22Rv1 (cell line): ENCODE data around the gene ARL2BP.

Experiments used
- H3K27ac ChIP-seq: fragments of 450-650 bp; 2 replicates; pipeline ENCODE4 v1.5.1; 2017
- CTCF ChIP-seq: fragments of 450-650 bp; IDR thresholded peaks from 2 replicates; pipeline ENCODE4 v1.5.1; 2017; ENCODE audit warnings: mild to moderate bottlenecking
- ZFX ChIP-seq: fragments of 450-650 bp; IDR thresholded peaks from 2 replicates; pipeline ENCODE4 v1.6.1; 2017; ENCODE audit warnings: antibody characterized with exemption, borderline replicate concordance

The ARL2BP gene

GRCh38 chr16:57252148-57252721 lies 7.2 kb downstream of the ARL2BP start:
- no peak overlapping the region for H3K27ac ChIP-seq
- TF ChIP-seq ZFX = no peak
- TF ChIP-seq CTCF = no peak

DNA sequence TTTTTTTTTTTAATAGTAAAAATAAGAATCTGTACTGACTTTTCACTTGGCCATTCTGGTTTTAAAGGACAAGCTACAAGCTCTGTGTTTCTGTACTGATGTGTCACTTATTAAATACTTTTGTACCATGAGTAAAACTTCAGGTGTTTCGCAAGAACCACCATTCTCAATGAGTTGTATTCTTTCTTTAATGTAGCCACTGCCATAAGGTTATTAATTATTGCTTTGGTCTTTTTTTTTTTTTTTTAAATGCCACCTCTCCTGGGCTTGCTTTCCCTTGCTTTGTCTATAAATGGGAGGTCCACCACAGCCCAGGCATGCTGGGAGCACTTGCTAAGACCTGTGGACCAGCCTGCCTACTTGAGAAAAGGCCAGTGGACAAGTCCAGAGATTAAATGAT lies 8.4 kb downstream of the ARL2BP start:
- H3K27ac ChIP-seq = no peak overlapping the region
- TF ChIP-seq CTCF (no peak), ZFX (no peak)

DNA sequence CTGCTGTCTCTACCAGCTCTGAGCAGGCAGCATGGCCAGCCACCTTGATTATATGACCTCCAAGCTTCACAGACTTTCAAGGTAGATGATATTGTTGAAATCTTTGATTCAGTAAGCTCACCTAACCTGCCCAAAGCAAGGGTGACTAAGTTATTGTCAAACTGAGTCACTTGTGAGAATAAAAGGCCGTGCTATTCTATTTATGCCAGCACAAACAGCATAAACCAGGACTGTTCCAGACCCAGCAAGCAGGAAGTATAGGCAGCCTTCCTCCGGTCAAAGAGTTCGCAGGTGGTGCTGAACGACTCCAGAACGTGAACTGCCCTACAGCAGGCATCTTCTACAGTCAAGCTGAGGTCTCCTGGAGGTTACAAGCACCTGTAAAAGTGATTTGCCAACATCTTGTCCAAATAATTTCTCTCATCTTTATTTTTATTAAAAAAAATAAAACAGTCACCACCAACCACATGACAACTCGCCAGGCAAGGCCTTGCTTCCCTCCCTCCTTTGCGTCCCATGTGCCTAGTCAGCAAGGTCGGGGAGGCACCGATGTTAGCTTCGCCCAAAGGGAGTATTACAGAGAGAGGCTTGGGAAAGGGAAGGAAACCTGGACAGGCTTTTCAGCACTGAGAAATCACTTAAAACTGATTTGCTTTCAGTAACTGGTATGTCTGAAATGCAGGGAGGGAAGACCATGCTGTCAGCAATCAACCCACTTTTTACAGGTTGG lies 10.8 kb downstream of the ARL2BP start:
- TF ChIP-seq CTCF = no peak
- TF ChIP-seq ZFX = no peak
- no peak overlapping the region for H3K27ac ChIP-seq

DNA sequence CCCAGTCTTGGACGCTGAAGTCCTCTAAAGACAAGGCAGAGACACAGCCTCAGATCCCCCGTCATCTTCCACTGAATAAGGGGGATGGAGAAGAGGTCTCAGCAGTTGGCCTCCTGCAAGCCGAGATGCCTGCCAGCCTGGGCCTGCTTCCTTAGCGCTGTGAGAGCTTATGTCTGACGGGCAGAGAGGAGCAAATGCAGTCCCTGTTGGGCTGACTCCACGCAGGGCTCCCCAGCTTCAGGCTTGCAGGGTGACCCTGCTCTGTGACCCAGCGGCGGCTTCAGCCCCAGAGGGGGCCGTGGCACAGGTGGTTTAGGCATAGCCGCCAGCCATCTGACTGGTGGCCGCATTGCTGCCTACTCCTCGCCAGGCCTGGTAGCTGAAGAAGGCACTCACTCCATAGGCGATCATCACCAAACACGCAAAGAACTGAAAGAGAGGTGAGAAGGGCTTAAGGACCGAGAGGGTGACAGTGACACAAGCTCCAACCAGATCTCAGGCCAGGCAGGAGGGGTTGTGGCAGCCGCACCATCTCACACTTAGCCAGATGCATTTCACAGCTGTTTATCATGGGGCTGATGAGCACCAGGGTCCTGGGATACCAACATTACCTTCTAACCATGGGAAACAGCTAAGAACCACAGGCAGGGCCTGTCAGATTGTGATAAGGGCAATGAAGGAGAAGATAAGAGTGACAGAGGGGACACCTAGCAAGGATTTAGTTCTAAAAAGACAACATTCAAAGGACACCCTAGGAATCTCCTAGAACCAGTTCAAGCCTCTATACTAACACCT lies 11.7 kb downstream of the ARL2BP start:
- TF ChIP-seq CTCF (no peak), ZFX (no peak)
- no peak overlapping the region for H3K27ac ChIP-seq

DNA sequence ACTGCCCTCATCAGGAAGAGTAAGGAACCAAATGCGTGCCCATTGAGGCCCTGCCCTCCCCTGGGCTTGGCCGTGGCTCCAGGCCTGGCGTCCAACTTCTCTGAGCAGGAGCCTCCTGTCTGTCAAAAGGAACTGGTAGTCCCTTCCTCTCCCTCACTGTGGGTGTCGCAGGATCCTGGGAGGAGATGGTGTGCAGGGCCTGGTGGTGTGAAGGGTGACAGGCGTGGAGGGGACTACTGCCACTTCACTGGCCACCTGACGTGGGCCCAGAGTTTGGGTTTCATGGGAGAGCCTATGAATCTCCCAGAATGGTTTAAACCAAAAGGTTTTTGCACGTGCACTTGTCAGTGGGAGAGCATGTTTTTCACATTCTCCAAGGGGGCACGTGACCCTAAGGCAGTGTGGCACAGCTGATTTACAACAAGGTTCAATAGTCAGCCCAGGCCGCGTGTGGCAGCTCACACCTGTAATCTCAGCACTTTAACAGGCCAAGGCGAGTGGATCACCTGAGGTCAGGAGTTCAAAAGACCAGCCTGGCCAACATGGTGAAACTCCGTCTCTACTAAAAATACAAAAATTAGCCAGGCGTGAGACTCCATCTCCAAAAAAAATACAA lies 12.5 kb downstream of the ARL2BP start:
- no peak overlapping the region for H3K27ac ChIP-seq
- TF ChIP-seq ZFX = no peak

- no peak for TF ChIP-seq ZFX
- no peak for TF ChIP-seq CTCF
- no peak overlapping the region for H3K27ac ChIP-seq
Observed at GRCh38 chr16:57258226-57258909, 13.3 kb downstream of the ARL2BP start.

DNA sequence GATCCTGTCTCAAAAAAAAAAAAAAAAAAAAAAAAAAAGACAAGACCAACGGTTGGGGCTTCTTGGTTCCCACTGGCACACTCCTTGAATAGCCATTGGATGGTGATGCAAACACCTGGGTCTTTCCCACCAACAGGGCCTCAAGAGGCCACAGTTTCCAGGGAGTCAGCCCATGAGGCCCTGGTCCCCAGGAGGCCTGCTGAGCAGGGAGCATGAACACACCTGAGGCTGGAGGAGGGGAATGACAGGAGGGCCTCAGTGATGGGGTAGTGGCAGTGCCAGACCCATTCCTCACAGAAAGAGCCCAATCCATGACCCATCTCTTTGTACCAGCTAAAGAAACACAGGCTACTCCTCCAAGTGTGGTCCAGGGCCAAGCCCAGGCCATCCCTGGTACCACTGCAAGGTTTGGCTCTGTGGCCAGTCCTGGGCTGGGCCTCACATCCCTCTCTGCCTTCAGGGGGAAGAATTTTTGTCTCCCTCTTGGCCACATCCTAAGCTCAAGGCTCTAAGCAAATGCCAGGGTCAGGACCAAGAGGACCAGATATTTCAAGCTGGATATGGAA lies 13.9 kb downstream of the ARL2BP start:
- no peak for TF ChIP-seq CTCF
- TF ChIP-seq ZFX = no peak
- H3K27ac ChIP-seq = no peak overlapping the region
